ENCODE data around the gene GSDMA.

The GSDMA gene

DNA sequence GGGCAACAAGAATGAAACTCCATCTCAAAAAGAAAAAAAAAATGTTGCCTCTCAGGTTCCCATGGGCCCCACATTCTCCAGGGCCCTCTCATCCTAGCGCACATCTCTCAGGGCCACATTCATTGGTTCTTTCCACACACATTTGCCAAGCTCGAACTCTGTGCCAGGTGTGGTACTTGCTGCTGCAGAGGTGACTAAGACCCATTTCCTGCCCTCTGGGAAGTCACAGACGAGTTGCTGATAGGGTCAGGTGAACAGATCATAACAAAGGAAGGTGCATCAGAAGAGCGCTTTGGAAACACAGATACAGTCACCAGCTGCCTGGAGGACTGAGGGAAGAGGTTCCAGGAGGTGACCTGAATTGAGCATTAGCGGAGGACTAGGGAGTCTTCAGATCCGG, 1.0 kb downstream of the GSDMA start:
- DNase-seq, result peak; percentile 38

DNA sequence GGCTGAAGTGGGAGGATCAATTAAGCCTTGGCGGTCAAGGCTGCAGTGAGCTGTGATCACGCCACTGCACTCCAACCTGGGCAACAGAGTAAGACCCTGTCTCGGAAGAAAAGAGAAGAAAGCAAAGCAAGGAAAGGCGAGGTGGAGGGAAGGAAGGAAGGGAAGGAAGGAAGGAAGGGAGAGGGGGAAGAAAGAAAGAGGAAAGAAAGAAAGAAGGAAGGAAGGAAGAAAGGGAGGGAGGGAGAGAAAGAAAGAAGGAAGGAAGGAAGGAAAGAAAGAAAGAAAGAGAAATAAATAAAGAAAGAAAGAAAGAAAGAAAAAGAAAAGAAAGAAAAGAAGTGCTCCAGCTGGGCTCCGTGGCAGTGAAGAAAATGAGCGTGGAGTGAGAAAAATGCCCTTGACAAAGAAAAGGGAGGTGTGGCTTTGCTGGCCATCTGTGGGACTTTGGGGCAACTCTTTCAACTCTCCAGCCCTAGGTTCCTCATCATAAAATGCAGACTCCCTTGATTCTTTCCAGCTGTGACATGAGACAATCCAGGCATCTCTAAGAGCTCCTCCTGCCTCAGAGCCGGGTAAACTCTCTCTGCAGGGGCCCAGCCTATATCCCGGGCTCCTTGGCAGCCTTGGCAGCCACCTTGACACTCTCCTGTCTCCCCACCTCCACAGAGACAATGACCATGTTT, 2.4 kb downstream of the GSDMA start:
- DNase-seq, result no peak

DNA sequence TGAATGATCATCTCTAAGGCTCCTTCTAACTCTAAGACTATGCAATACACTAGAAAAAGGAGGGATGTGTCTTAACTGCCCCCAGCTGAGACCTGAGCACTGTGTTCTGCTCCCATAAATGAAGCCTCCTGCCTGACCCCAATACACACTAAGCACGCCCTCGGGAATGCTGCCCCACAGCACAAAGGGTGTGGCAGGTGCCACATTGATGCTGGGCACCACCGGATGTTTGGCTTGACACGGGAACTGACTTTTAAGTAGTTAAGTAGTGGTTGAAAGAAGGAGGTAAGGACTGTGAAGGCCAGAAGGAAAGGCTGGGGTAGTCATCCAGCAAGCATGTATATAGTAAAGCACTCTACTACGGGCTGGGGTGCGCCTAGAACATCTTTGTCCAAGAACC, 4.0 kb downstream of the GSDMA start:
- no peak for DNase-seq

DNA sequence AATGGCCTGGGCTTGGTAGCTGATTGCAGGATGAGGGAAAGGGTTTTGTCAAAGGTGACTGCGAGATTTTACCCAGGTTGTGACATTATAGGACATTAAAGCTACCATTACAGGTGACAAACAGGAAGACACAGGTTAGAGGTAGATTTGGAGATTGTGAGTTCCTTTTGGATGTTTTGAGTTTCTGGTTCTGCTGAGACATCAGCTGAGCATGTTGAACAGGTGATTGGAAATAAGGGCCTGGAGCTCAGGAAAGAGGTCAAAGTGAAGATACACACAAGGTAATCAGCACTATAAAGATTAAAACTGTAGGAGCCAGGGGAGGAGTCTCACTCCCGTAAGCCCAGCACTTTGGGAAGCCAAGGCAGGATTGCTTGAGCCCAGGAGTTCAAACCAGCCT, 6.0 kb downstream of the GSDMA start:
- DNase-seq, result no peak

DNA sequence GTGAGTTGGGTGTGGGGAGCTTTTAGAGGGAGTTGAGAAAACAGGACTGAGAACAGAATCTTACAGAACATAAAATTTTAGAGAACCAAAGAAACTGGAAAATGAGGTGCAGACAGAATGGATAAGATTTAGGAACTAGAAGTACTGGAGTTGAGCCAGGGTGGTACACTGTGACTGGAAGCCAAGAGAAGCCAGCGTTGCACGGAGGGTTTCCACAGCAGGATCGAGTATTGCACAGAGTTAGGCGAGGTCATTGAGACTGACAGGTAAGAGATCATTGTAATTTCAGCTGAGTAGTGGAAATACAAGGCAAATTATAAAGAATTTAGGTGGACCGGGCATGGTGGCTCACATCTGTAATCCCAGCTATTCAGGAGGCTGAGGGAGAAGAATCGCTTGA, 6.6 kb downstream of the GSDMA start:
- no peak for DNase-seq

DNA sequence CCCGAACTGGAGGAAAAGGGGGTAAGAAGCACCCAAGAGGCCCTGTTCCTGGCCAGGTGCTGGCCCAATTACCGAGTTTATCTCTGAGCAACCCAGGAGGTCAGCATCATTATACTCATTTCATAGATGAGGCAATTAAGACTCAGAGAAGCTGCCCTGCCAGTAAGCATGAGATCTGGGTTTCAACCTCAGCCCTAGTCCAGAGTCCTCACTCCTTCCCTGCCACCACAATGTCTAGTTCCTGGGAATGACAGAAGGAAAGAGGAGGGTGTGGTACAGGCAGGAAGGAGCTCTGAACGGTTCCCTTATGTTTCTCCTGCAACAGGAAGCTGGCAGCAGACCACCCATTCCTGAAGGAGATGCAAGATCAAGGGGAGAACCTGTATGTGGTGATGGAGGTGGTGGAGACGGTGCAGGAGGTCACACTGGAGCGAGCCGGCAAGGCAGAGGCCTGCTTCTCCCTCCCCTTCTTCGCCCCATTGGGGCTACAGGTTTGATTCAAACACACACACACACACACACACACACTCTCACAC, 7.4 kb downstream of the GSDMA start:
- no peak for DNase-seq

DNA sequence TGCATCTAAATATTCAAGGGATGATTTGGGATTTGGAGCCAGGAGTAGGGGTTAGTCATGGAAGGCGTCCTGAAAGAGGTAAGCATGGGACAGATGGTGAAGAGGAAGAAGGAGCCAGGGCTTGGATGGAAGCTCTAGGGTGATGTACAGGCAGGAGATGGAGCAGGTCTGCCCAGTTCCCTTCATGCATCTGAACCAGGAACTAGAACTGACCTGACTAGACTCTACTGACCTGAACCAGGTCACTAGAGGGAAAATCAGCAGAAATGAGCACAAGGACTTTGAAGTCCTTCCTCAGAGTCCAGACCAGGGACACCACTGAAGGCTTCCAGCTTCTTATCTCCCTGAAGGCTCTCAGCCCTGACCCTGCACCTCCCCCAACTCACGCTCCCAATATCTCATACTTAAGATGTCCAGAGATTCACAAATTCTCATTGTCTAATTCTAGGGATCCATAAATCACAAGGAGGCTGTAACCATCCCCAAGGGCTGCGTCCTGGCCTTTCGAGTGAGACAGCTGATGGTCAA, 8.3 kb downstream of the GSDMA start:
- DNase-seq, result no peak

DNA sequence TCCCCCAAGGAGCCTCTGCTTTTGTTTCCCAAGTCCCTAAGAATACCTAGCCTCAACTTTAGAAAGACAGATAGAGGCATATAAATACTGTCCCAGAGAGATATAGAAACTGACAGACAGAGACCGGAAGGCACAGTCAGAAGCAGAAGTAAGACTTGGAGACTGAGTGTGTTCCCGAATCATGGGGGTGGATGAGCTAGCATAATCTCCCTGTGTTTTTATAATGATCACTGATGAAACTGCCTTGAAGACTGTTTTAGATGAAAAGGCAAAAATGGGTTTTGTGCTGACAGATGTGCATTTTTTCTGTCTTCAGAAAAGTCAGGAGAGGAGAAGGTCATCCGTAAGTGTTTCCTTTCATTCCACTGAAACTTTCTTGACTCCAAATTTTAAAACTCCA, 9.5 kb downstream of the GSDMA start:
- DNase-seq, result no peak

DNA sequence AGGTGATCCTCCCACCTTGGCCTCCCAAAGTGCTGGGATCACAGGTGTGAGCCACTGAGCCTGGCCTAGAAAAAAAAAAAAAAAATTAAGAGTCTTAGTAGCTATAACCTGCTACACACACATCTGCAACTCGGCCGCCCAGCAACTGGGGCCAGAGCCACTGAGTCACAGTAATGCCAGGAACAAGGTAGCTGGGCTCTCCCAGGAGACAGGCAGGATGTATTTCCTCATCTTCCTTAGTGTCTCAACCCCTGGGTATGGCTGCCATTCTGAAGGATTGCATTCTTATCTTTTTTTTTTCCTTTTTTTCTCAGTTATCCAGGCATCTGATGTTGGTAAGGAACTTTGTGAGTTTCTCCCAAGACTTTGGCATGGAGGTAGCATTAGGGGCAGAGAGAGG, 10.7 kb downstream of the GSDMA start:
- no peak for DNase-seq

DNA sequence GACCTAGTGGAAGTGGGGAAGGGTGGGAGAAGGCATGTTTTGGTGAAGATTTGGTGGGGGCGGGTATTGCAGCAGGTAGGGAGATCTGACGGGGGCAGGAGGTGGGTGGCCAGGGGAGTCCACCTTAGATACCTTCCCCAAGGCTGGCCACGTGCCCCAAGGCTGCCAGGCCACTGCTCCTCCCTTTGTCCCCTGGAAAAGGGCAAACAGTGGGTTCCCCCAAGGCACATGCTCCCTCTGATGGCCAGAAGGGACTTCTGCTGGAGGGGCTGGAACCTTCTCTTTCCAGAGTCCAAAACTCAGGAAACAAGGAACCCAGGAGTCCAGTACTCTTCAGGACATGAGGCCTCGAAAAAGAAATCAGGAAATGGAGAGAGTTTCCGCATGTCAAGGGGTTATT, 11.6 kb downstream of the GSDMA start:
- DNase-seq, result no peak

DNA sequence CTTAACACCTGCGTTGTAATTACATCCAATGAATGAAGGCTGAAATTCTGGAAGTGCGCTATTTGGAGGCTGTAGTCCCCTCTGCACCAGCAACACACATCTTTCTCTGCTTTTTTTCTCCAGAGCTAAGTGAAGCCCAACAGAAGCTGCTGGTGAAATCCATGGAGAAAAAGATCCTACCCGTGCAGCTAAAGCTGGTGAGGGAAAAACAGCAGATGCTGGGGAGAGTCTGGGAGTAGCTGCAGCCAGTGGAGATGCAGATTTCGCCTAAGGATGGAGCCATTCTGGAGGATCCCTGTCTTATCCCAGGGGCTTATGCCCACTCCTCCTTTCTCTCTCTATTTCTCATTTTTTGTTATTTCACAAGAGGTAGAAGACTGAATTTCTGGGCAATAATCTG, 13.0 kb downstream of the GSDMA start:
- no peak for DNase-seq

DNA sequence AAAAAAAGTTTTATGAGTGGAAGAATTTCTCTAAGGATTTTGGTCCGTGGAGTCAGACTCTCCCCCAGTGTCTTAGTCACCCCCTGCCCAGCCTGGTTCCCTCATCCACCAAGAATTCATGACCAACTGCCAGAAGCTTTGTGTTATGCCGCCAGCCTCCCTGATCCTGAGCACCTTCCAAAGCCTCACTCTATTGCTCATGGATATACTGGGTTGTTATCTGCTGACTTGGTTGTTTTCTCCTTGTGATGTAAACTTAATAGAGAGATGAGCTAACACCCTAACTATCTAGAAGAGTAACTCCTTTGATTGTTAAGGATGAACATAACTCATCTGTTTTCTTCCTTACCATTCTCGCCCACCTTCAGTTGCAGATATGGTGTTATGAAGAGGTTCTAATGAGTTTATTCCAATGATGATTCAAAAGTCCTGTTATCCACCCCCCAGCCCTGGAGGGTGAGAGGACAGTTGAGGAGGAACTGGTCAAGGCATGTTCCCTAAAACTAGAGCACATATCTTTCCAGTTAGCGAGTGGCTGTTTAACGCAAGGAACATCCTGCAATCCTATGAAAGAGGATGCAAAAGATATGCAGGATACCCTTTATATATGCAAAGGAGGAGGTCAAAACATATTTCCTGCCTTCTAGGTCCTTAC, 16.3 kb downstream of the GSDMA start:
- DNase-seq, result no peak

DNA sequence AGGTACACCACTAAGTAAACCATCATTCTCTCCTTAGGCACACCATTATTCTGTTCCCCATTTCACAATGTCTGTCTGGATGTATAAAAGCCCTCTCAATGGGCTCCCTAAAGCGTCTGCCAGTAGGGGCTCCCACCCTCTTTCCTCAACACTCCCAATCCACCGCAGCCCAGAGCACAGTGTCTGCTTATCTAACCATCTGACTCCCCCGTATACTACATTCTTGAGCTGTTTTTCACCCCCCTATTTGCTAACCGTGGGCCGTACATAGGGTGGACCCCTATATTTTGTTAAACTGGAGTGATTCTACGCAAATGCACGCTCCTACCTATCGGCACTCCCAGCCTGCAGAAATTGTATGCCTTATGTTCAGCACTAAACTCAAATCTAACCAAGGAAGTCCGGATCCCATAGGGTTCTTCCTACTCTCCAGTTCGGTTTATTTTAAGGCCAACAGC, 17.1 kb downstream of the GSDMA start:
- no peak for DNase-seq

DNA sequence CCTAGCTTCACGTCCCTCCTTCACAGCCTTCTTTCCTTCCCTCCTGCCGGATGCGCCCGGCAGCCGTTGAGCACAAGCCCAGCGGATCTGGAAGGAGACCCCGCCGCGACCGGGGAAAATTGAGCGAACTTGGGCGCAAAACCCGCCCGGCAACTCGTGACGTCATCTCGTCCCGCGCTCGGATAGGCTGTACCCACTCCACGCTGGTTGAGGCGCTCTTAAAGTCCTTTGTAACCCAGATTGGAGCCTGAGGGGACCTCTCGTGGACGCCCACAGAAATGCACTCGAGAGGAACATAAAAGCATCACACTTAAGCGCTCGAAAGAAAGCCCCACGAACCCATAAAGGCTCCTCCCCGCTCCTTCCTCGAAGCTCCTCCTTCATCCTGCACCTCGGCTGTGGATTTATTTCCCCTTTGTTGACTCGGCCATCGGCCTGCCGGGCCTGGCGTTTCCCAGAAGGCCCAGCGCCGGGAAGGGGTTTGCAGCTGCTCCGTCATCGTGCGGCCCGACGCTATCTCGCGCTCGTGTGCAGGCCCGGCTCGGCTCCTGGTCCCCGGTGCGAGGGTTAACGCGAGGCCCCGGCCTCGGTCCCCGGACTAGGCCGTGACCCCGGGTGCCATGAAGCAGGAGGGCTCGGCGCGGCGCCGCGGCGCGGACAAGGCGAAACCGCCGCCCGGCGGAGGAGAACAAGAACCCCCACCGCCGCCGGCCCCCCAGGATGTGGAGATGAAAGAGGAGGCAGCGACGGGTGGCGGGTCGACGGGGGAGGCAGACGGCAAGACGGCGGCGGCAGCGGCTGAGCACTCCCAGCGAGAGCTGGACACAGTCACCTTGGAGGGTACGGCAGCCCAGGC, 17.8 kb downstream of the GSDMA start, which contains the start of gene PSMD3:
TSS of gene PSMD3 (plus strand) at position 457 of the 856 bp plus-strand sequence. CDS start at position 621, 164 bp downstream.
- DNase-seq, result peak; percentile 96

DNA sequence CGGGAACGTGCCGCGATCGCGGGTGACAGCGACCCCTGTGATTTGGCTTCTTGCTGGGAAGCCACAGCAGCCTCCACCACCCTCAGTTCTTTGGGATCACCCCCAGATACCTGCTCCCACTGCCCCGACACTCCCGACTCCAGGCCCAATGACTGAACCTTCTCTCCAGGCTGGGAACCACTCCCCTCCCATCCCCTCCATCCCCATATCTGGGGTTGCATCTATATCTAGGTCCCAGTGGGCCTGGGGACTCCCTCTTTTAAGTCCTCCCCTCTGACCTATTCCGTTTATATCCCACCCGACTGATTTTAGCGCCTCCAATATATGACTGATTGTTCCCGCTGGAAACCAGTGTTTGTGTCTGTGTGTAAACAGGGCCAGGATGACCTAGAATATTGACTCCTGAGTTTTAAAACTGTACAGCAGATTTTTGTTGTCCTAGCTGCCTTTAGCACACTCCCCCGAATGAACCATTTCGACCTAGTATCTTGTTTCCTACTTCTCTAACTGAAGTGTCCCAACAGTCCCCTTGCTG, 18.5 kb downstream of the GSDMA start:
- no peak for DNase-seq

DNA sequence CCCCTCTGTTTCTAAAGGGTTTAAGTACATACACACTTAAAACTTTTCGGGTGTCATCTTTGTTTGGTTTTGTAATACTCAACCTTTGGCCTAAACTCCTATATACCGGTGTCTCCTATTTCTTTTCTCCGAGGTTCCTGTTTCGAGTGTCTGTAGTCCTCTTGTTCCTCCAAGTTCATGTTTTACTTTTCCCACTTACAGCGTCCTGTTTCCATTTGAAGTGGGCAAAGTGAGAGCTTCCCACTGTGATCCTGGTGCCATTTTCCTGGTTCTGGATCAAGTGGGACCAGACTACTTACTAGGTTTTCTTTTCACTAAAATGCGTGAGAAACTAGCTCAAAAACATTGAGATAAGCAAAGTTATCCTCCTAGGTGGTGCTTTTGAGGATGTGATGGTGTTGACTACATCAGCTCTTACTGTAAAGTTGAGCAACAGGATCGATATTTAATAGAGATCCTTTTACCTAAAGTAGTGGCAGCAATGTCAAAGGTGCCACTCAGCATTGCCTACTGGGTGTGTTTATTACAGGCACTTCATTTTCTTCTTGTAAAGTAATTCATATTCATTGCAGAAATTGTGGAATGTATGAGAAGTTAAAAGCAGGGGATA, 19.1 kb downstream of the GSDMA start:
- DNase-seq, result no peak

DNA sequence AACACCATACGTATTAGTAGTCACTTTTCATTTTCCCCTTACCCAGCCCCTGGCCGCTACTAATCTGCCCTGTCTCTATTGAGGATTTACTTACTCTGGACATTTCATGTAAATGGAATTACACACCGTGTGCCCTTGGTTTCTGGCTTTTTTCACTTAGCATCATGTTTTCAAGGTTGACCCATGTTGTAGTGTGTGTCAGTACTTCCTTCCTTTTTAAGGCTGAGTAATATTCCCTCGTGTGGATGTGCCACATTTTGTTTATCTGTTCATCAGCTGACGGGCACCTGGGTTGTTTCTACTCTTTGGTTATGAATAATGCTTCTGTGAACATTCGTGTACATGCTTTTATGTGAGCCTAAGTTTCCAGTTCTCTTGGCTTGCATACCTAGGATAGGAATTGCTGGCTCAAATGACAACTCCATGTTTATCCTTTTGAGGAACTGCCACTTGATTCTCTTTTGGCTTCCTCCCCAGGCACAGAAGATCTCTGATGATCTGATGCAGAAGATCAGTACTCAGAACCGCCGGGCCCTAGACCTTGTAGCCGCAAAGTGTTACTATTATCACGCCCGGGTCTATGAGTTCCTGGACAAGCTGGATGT, 25.5 kb downstream of the GSDMA start:
- DNase-seq, result no peak

DNA sequence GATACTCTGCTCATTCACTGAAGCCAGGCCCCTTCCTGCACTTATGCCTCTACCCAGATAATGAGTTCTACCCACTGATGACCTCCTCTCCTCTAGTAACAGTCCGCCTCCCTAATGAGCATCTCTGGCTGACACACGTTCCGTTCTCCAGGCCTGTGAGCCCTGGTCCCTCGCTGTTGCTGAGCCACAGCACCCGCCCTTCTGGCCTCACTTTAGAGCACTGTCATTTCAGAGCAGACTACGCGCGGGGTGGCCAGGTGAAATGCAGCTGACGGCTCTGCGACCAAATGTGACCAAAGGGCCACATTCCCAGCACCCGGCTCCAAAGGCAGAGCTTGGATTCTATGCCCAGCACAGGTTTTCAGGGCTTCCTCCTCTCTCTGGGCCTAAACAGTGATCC, 31.6 kb downstream of the GSDMA start:
- DNase-seq, result no peak

DNA sequence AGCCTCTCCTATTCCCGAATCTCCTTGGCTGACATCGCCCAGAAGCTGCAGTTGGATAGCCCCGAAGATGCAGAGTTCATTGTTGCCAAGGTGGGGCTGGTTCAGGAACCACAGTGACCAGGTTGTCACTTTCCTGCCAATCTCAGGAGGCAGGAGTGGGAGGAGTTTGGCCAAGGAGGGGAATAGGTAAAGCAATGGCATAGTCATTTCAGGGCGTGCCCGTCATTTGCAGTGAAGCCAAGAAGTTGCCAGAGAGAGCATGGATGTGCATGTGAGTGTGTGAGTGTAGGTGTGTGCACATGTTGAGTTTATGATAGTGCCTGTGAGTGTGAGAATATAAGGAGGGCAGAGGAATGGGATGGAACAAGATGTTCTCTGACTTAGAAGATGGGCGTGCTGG, 32.6 kb downstream of the GSDMA start:
- DNase-seq, result no peak

DNA sequence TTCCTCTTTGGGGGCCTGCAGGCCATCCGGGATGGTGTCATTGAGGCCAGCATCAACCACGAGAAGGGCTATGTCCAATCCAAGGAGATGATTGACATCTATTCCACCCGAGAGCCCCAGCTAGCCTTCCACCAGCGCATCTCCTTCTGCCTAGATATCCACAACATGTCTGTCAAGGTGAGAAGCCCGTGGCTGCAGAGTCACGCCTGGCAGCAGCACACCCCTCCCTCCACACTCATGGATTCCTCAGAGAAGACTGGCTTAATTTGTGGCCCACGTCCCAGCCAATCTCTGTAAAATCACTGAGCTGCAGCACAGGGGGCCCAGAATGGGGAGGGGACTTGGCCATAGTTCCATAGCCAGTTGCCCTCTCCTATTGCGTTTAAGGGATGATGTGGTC, 33.4 kb downstream of the GSDMA start:
- no peak for DNase-seq

DNA sequence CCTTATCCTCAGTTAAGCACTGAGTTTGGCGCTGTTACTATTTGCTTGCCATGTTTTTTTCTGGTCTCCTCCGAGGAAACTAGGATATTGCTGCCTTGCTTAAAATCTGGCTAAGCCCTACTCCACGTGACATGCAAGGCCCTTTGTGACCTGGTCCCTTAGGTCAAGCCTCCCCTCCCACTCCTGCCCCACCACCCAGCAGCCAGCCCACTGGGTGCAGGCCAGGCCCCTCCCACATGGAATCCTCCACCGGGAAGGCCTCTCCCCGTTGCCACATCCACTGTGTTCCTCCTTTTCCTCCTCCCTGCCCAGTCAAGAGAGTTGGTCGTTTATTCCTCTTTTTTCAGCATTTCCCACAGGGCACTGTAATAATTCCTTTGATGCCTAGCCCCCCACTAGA, 34.0 kb downstream of the GSDMA start:
- no peak for DNase-seq

DNA sequence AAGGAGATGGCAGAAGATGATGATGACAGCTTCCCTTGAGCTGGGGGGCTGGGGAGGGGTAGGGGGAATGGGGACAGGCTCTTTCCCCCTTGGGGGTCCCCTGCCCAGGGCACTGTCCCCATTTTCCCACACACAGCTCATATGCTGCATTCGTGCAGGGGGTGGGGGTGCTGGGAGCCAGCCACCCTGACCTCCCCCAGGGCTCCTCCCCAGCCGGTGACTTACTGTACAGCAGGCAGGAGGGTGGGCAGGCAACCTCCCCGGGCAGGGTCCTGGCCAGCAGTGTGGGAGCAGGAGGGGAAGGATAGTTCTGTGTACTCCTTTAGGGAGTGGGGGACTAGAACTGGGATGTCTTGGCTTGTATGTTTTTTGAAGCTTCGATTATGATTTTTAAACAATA, 34.7 kb downstream of the GSDMA start:
- no peak for DNase-seq
